B cell (primary cell): Measurements from ENCODE around the gene PEX16.
A peak's percentile ranks its signal among the peaks of the same experiment; 100 is the strongest.

ENCODE experiments used
- CTCF ChIP-seq: fragments of 200-600 bp; IDR thresholded peaks from one replicate; pipeline ENCODE4 v1.8.0; 2022; ENCODE audit warnings: antibody characterized with exemption, mild to moderate bottlenecking
- EZH2 ChIP-seq: IDR thresholded peaks from 2 replicates; pipeline ENCODE4 v1.6.1; 2012; ENCODE audit warnings: borderline replicate concordance, low read depth, mild to moderate bottlenecking, moderate library complexity, low read length; ENCODE audit not compliant: insufficient read depth, poor library complexity, severe bottlenecking

- TF ChIP-seq EZH2: no peak
- peak; percentile 73 for TF ChIP-seq CTCF
Observed at GRCh38 chr11:45872651-45873356, 44.9 kb downstream of the PEX16 start.
